Glomerular visceral epithelial cell (primary cell): ENCODE measurements around the gene PLEKHS1.

Source experiments
- DNase-seq: peaks from one replicate; pipeline ENCODE4 v3.0.0-alpha.2; 2016; ENCODE audit errors: extremely low spot score

Gene PLEKHS1

DNA sequence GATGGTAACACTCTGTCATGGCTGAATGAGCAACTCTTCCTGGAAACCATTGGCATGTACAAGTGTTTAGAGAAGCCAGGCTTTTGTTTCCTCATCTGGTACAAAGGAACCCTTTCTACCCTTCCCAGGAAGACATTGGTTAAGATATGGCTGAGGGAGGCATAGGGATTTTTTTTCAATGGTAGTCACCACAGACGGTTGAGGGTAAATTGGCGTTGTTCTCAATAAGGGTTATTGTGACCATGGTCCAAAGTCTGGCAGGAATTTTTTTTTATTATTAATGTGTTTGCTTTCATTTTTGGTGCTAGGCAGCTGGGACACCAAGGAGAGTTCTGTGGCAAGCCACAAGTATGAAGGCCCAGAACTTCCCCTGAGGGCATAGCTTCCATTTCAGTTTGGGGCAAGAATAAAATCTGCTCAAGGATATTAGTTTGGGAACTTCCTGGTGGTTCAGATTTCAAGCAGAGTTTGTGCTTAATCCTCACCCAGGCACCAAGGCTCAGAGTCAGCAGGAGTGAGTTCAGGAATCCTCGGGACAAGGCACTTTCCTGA lies at the start of gene PLEKHS1:
TSS of gene PLEKHS1 (plus strand) at position 502 of the 552 bp plus-strand sequence. CDS start 3,596 bp downstream, outside the sequence.
- DNase-seq = peak; percentile 28

DNA sequence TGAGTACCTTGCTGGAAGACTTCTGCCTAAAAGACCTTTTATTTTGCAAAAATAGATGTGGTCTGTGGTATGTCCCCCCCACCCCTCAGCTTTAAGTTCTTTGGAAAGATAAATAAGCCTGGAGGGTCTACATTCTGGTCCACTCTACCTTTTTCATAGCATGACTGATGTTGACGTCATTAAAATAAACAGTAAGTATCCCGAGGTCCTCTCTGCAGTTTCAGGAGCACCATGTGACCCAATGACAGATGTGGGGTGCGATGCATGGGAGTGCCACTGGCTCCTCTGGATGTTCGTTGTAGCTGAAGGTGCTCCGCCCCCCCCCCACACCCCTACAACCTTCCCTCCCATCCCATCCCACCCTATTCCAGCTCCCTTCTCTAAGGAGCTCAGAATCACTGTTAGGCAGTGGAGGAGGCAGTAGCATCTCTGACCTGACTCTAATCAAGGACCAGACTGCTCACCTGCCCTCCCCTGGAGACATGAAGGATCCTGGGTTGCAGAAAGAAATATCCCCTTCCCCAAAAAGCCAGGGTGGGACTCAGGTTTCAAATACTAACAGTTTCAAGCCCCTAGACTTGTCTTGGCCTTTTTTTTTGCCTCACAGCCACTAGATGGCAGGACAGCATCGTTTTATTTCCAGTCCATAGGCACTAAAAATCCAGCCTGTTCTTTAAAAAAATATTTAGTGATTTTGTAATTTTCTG lies 46.7 kb upstream of the PLEKHS1 start:
- DNase-seq = peak; percentile 41

DNA sequence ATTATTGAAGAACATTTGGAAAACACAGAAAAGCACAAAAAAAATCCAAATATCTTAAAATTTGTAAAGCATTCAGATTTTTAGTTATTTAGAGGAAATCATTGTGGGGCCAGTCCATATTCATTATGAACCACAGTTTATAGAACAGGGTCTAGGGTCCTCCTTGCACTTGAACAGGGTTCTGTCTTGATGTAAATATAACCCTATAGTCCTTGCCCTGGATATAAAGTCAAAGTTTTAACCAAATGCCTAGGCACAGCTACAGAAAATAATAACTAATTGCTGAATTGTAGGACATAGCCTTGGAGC lies 46.2 kb upstream of the PLEKHS1 start:
- DNase-seq = no peak

DNA sequence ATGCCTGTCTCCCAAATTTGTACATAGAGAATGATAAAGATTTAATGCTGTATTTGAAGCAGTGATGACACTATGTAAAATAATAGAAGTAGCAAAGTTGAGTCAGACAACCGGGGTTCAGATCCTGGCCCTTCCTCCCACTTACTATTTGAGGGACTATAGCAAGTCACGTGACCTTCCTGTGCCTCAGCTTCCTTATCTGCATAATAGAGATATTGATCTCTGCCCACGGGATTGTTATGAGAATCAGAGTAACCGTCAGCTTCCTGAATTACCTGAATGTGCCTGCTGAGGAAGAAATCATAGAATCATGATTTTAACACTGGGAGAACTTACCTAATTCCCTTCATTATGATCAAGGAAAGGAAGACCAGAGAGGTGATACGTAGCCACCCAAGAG lies 44.9 kb upstream of the PLEKHS1 start:
- no peak for DNase-seq

DNA sequence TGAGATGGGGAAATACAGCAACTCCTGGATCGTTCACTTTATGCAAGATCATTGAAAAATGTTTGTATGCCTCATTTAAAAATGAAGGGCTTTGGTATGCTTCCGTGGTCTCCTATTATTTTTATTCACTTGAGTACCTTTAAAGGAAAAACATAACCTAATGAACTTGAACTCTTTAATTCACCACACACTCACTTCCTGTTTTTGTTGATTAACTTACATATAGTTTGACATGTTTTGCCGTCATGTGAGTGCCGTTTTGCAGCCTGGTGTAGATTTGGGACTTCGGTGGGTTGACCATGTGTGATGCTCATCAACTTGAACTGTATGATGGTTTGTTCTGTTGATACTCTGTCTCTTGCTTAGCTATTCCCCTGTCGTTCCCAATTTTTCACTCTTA lies 42.8 kb upstream of the PLEKHS1 start:
- DNase-seq = no peak

DNA sequence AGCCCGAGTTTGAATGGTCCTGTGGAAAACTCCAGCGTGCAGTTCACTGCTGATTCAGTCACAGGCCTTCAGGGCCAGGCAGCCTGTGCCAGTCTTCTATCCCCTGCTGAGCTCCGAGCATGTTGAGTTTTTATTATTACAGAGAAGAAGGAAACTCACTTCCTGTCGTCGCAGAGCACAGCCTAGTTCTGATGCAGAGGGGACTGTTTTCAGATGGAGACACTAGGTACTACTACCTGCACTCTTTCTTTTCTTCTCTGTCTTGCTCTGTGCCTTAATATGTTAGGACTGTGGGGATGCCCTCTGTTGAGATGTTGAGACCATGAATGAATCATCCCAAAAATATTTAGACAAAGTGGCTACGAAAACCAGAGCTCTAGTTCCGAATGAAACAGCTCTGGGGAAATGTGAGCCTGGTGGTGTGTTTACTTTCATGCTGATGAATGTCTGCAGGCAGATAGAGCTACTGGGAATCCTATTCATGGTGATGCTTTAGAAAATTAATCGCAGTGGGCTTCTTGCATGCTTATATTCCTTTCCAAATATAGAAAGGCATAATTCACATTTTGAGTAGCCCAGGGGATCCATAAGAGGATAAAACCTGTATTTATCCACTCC lies 42.2 kb upstream of the PLEKHS1 start:
- DNase-seq = peak; percentile 35

DNA sequence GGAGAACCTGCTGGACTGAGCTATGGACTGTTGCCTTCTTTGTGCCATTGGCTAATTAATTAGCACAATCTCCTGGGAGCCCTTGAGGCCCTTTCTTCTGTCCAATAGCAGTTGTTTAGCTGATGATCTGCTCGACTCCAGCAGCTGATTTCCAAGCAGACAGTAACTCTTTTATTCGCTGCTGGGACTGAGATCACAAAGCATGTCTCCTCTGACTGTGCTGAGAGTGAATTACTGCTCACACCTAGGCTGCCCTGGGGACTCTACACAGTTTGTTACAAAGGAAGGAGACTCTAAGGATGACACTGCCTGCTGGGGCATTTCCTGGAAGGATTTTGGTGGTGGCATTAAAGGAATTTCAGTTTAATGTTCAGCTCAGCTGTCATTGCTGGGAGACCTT lies 40.3 kb upstream of the PLEKHS1 start:
- DNase-seq = no peak

DNA sequence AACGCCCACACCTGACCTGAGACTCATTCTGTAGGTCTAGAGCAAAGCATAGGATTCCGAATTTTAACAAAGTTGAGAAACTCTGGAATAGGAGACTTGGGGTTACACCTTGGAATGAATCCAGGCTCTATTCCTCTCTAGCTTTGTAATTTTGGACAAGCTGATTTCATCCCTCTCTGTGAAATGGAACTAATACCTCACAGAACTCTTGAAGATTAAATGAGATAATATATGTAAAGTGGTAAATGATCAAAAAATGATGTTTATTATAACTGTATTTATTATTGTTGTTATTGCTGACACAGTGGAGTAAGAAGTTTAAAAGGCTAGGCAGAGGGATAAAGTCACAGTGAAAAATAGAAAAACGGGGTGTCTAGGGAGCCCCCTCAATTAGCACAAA lies 39.5 kb upstream of the PLEKHS1 start:
- no peak for DNase-seq

DNA sequence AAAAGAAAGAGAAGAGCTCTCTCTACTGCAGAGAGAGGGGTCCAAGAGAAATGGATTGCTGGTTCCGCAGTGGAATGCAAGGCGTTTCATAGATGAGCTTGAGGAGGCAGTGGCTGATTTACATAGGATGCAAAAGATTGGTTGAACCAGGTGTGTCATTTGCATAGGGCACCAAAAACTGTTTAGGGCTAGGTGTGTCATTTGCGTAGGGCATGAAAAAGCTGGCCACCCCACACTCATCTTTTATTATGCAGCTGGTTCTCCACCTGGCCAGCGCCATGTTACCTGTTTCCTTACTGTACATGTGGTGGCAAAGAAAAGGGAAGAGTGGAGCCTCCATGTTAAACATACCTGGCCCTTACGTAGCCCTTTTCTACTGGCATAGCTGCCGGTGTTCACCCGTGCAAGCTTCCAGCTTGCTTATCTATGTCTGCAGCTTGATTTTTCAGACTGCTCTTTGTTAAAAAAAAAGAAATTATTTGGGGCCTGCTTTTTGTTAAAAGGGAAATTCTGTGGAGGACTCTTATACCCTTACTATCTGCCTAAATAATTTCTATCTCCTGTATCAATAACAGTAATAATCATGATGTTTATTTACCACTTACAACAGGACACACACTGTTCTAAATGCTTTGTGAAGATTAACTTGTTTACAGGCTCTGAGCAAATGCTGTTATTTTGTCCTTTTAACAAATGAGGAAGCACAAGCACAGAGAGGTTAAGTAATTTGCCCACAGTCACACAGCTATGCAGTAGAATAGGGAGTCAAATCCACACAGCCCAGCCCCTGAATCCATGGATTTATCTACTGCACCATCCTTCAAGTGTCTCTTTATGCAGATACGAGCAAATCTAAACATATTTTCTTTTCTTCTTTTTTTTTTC lies 38.5 kb upstream of the PLEKHS1 start:
- no peak for DNase-seq

DNA sequence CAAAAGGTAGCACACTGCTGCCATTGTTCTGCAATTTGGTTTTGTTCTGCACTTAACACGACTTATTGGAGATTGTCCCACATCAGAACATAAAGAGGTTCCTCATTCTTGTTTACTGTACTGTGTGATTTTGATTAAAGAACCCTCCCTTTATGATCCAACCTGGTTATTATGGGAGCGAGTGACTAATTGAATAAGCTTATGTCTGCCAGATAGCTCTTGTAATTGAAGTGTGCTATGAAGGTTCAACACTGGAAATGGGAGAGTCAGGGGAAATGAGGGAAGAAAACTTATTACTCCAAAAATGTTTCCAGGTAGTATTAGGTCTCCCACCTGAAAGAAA lies 37.9 kb upstream of the PLEKHS1 start:
- no peak for DNase-seq

DNA sequence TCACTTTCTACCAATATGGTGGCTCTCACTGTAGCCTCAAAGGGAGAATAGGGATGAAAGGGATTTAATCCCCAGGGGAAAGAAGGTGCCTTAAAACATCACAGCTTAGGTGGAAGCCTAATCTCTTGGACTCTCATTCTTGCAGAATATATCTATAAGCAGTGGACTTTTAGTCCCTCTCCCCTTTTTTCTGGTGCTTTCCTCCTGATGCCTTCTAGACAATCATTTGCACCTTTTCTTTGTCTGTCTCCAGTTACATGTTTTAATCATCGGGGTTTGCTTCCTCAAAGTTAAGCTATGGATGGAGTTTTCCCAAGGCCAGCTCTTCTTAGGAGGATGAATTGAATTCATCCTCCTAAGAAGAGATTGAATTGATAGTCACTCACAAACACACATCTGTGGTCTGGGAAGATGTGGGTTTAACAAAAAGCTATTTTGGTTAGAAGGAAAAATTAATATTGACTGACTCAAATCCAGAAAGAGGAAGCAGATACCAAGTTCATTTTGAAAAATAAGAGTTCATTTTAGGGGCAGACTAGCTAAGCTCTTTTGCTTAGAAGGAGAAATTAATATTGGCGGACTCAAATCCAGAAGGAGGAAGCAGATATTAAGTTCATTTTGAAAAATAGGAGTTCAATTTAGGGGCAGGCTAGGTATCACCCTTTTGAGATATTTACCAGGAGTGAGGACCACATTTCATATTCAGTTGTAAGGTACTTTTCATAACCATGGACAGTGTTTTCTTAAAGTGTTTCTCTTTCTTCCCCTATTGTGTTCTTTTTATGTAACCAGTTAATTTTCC lies 35.2 kb upstream of the PLEKHS1 start:
- no peak for DNase-seq

DNA sequence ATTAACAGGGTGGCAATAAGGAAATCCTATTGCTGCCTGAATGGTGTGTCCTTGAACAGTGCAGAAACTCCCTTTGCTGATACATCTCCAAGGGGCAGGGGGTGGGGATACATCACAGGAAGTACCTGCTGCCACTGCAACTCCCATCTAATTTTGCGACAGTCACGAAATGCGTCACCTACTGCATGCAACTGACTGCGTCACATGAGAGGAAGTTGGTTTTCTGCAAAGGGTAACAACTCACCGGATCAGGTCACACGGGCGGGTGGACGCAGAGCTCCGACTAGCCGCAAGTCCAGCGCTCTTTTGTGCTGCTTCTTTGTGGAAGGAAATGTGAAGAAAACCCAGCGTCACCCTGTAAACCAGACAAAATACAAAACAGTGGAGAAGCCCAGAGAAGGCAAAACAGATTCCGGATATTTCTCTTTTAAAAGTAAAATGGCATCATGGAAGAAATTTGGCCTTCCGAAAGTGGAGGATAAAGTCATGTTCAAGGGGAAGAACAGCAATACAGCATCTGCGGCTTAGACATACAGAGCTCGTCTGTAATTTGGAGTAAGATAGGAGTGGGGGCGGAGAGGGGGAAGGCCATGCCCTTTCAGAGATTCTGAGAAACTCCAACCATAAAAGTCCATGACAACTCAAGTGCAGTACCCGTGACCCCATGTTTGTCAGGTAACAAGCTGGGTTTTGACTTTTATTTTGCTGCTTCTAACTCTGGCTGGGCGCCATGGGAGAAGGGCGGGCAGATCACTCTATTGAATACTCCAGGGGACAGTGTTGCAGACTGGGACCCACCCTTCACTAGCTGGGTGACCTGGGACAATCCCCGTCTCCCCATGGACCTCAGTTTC lies 32.3 kb upstream of the PLEKHS1 start:
- DNase-seq = no peak

DNA sequence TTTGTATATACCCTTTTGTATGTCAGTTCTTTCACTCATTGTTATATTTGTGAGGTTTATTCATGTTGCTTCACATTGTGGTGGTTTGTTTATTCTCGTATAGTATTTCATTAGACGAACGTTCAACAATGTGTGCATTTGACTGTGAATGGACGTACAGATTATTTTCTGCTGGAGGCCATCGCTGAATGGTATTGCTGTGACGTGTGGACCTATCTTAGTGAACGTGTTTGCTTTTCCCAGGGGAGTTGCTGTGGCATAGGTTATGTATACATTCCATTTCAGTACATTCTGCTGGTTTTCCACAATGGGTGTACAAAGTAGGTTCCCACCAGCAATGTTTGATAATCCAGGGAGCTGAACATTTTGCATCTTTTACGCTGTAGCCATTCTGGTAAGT lies 31.1 kb upstream of the PLEKHS1 start:
- no peak for DNase-seq

DNA sequence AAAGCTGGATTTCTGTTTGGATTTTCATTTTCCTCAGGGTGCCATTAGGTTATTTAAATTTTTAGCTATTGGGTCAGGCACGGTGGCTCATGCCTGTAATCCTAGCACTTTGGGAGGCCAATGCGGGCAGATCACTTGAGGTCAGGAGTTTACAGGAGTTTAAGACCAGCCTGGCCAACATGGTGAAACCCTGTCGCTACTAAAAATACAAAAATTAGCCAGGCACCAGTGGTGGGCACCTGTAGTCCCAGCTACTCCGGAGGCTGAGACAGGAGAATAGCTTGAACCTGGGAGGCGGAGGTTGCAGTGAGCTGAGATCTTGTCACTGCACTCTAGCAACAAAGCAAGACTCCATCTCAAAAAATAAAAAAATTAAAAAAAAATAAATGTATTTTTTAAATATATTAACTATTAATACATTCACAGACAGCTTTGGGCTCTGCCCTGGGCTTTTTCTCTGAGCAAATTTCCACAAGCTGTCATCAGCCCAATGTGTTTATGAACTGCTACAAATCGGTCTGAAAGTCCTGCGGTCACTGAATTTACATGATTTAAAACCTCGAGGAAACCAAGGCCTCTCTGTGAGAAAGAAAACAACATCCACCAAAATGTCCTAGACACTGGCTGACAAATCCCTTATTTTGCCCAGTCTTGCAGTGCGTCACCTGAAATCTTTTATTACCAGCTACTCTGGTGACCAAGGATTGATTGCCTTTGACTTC lies 19.2 kb upstream of the PLEKHS1 start:
- no peak for DNase-seq

DNA sequence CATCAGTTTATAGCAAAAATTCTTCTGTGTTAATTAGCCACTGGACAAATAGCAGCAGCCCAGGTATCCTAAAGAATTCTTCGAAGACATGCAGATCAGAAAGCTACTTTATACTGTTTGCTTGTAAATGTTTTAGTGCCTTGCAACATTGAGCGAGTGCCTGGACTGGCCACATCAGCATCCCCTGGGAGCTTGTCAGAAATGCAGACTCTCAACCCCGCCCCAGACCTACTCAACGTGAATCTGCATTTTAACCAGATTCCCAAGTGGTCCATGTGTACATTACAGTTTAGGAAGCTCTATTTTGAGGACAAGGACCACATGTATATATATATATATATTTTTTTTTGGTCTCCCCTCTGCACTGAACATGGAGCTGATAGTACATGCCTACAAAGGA lies 18.5 kb upstream of the PLEKHS1 start:
- DNase-seq = no peak

DNA sequence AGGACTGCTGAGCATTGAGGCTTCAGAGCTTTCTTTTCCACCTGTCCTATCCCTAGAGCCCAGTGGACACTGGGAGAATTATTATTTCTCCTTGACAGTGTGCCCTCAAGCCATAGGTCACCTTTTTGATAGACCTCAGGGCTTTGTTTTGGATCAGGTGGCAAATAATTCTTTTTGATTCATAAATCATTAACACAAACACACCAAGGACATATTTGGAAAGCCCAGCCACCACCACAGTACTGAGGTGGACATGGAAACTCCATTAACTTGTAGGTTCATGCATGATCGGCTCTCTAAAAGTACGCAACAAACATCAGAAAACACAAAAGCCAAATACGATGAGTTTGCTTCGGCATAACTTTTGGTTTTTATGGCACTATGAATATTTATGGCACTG lies 17.8 kb upstream of the PLEKHS1 start:
- DNase-seq = no peak

DNA sequence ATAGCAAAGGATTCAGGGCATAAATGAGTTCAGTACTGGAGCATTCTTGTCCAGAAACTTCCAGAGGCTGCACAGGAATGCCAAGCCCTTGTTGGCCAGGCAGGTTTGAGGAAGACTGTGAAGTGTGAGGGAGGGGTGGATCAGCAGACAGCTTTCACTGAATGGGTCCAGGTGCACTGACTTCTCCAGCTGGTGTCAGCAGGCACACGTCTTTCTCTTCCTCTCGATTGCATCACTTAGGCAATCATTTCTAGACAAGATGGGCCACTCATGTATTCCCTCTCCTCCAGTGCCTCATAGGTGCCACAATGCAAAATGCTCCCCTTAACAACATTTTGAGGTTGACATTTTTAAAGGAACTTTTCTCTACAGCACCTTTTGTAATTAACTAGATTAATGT lies 15.6 kb upstream of the PLEKHS1 start:
- peak; percentile 25 for DNase-seq

DNA sequence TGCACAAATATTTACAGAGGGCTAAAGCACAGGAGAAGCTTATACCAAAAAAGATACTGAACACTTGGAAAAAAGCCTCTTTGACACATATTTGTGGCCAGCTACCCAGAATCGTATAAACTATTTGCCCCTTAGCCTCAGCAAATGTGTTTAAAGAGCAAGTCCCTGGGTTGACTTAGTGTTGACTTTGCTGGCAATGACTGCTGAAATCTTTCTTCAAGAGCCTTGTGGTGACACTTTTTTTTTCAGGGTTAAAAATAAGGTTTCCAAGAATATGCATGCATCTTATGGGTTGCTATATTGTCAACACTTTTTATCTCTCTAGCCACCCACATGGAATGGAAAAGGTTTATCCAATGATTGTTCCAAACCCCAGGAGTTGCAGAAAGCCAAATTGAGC lies 14.9 kb upstream of the PLEKHS1 start:
- no peak for DNase-seq

DNA sequence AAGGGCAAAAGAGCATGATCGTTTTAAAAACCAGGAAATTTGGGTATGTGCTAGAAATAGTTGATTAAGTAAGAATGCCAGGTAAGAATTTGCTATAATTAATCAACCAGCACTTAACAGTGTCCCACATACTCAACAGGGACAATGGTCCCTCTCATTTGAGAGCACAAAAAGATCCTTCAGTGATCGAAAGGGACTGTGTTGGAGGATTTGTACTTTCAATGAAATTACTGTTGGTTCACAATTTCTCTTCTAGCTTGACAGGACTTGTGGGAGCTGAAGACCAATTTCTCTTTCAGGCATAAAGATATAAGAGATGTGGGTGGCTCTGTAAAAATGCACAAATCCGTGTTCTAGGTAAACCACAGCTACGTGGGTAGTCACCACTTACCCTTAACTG lies 12.5 kb upstream of the PLEKHS1 start:
- DNase-seq = no peak

DNA sequence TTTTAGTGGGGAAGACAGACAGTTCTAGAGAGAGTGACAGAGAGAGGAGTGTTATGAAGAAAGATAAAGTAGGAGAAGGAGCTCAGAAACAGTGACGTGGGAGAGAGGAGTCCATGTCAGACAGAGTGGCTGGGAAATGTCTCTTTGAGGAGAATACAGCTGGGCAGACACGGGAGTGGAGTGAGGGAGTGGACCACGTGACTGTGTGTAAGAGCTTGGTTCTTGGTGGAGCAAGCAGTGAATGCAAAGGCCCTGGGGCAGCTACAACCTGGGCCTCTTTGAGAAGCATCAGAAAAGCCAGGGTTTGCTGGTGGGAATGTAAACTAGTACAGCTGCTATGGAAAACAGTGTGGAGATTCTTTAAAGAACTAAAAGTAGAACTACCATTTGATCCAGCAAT lies 11.9 kb upstream of the PLEKHS1 start:
- no peak for DNase-seq
